RWPE1 (cell line): ENCODE results near the gene BCAP31.
A peak's percentile ranks its signal among the peaks of the same experiment; 100 is the strongest.
"Not testable (repeated sequence)": the region's sequence is repeated elsewhere in the genome, so short reads cannot be mapped to it uniquely, and the experiment has no call there.

Source experiments
- CTCF ChIA-PET: fragments of 350-600 bp; sonication (Branson Sonifier 250); formaldehyde crosslinking; extraction: SDS; loops from one replicate; lab custom pipeline; 2021; lab: Yijun Ruan, JAX
- POLR2A ChIA-PET: fragments of 400-600 bp; formaldehyde crosslinking; extraction: SDS; loops from one replicate; lab custom pipeline; 2020; ENCODE audit warnings: antibody characterized with exemption; ENCODE audit not compliant: low non-redundant PET; lab: Yijun Ruan, JAX
- DNase-seq: peaks from one replicate; pipeline ENCODE4 v3.0.0; 2012; ENCODE audit warnings: low spot score
- H3K27ac ChIP-seq: fragments of 450-650 bp; 2 replicates; pipeline ENCODE4 v1.5.1; 2017
- CTCF ChIP-seq: fragments of 450-650 bp; conservative IDR thresholded peaks from 2 replicates; pipeline ENCODE4 v1.5.1; 2017; ENCODE audit warnings: low read depth, mild to moderate bottlenecking

Gene BCAP31

DNA sequence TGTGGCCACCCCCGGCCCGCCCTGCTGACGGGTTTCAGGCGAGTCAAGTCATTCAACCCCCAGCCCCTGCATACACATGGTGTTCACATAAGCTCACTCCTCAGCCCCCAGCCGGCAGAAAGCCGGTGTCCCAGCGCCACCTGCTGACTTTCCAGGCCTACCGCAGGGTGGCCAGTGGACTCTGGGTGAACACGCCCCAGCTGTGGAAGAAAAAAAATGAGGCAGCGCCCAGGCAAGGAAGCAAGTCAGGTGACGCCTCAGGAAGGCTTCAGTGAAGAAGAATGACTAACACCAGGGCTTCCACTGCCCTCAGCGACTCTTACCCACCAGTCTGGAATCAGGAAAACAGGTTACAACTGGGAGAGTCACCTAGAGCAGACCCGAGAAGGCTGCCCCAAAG lies 15.8 kb downstream of the BCAP31 start:
- H3K27ac ChIP-seq: peak overlapping the region; percentile 85
- CTCF ChIA-PET: interaction anchor here (1.1 kb wide), 1 partner anchor 154 kb away, joined by 7 read pairs; no protein-coding TSS in a partner anchor
- peak; percentile 68 for DNase-seq
- POLR2A ChIA-PET: no interaction called here
- TF ChIP-seq CTCF: peak; percentile 73

- no peak for TF ChIP-seq CTCF
- CTCF ChIA-PET: no interaction called here
- no peak for DNase-seq
- no peak overlapping the region for H3K27ac ChIP-seq
- POLR2A ChIA-PET: no interaction called here
These were observed 16.8 kb downstream of the BCAP31 start for GRCh38 chrX:153707406-153707805.

DNA sequence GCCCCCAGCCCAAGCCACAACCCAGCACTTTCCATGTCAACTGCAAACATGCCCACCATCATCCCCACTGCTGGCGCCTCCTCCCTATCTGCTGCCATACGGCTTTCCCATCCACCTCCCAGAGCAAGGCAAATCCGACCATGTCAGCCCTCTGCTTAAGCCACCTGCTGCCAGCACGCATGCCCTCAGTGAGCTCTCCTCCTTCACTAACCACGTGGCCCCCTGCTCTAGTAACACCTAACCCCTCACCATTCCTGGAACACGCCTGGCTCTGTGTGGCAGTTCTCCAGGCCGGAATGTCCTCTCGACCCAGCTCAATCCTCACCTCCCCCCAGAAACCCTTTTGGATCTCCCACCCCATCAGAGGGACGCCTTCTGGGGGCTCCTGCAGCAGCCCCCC lies 17.4 kb downstream of the BCAP31 start:
- DNase-seq: no peak
- ChIA-PET POLR2A (no interaction called here), CTCF (no interaction called here)
- H3K27ac ChIP-seq: no peak overlapping the region
- TF ChIP-seq CTCF: no peak

GRCh38 chrX:153705403-153706060 lies 18.7 kb downstream of the BCAP31 start:
- POLR2A ChIA-PET, DNase-seq: not testable (repeated sequence)
- peak overlapping the region; percentile 79 for H3K27ac ChIP-seq
- CTCF ChIA-PET: interaction anchor here (0.7 kb wide), 1 partner anchor 37 kb away, joined by 5 read pairs; no protein-coding TSS in a partner anchor

- CTCF ChIA-PET: interaction anchor here (0.7 kb wide), 1 partner anchor 36 kb away, joined by 5 read pairs; no protein-coding TSS in a partner anchor
- DNase-seq, POLR2A ChIA-PET: not testable (repeated sequence)
- H3K27ac ChIP-seq: peak overlapping the region; percentile 79
These were observed 19.4 kb downstream of the BCAP31 start for GRCh38 chrX:153704631-153705402.

DNA sequence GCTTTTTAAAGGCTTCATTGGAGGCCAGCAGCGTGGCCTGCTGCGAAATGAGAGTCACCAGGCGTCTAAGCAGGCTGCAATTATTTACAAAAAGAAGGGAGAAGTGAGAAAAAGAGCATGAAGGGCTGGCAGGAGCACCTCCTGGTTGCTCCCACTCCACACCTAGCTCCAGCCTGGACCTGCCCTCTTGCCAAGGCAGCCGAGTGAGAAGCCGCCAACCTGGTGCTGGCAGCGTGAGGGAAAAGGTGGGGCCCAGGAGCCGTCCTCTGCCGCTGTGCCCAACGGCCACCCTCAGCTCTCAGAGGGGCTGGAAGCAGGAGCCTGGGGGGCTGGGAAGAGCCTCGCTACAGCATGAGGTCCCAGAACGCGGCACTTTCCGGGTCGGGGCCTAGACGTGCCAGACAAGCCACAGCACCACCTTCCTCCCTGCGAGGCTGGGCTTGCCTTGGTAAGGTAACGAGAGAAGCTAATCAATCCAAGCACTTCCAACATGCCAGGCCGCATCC lies 20.1 kb downstream of the BCAP31 start:
- DNase-seq: no peak
- H3K27ac ChIP-seq: peak overlapping the region; percentile 79
- ChIA-PET POLR2A (no interaction called here), CTCF (no interaction called here)
- no peak for TF ChIP-seq CTCF

GRCh38 chrX:153703036-153703370 lies 21.2 kb downstream of the BCAP31 start:
- POLR2A ChIA-PET: no interaction called here
- CTCF ChIA-PET: no interaction called here
- no peak for DNase-seq
- no peak for TF ChIP-seq CTCF
- peak overlapping the region; percentile 79 for H3K27ac ChIP-seq
